Measurements from ENCODE around the gene FITM1.

FITM1 gene

DNA sequence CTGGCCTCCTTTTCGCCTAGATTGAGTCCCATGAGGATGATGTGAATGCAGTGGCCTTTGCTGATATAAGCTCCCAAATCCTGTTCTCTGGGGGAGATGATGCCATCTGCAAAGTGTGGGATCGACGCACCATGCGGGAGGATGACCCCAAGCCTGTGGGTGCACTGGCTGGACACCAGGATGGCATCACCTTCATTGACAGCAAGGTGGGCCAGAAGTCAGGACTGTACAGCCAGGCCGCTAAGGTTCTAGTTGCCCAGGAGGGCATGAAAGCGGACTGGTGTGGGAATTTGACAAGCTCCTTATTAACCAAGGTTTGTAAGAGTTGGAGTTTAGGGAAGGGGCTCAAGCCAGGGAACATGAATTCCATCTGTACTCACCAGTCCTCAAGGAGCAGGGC, 10.8 kb upstream of the FITM1 start:
- no peak for TF ChIP-seq EZH2 (optimal IDR thresholded peaks at IDR 0.05; ENCODE audit: low read depth, low read length)
- TF ChIP-seq EZH2phosphoT487 (IDR thresholded peaks at IDR 0.05; ENCODE audit: low read length): no peak
- no peaks in the 10 kb centered on the region for H3K4me1 ChIP-seq (ENCODE audit: low read length)

DNA sequence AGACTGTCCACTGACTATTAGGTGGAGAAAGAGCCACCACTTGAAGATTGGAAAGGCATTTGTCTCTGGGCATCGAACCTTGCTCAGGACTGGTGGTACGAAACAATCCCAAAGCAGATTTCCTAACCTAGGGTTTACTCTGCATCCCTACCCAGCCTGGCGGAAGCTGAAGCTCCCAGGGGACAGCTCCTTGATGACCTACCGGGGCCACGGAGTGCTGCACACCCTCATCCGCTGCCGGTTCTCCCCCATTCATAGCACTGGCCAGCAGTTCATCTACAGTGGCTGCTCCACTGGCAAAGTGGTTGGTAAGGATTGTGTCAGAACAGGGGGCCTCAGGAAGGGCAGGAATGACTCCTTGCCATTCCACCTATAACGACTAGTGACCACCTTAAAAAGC, 9.2 kb upstream of the FITM1 start:
- H3K9me2 ChIP-seq (replicated peaks; ENCODE audit: insufficient read depth, low read length): no peaks in the 10 kb centered on the region
- TF ChIP-seq EZH2 (optimal IDR thresholded peaks at IDR 0.05; ENCODE audit: low read depth, low read length) (no peak), EZH2phosphoT487 (IDR thresholded peaks at IDR 0.05; ENCODE audit: low read length) (no peak)
- TF ChIP-seq, protein P1, sequence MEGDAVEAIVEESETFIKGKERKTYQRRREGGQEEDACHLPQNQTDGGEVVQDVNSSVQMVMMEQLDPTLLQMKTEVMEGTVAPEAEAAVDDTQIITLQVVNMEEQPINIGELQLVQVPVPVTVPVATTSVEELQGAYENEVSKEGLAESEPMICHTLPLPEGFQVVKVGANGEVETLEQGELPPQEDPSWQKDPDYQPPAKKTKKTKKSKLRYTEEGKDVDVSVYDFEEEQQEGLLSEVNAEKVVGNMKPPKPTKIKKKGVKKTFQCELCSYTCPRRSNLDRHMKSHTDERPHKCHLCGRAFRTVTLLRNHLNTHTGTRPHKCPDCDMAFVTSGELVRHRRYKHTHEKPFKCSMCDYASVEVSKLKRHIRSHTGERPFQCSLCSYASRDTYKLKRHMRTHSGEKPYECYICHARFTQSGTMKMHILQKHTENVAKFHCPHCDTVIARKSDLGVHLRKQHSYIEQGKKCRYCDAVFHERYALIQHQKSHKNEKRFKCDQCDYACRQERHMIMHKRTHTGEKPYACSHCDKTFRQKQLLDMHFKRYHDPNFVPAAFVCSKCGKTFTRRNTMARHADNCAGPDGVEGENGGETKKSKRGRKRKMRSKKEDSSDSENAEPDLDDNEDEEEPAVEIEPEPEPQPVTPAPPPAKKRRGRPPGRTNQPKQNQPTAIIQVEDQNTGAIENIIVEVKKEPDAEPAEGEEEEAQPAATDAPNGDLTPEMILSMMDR (IDR thresholded peaks at IDR 0.05; ENCODE audit: low read length): no peak
- no peaks in the 10 kb centered on the region for H3K9me3 ChIP-seq (replicated peaks; ENCODE audit: insufficient read depth, low read length)
- no peaks in the 10 kb centered on the region for H3K4me1 ChIP-seq (ENCODE audit: low read length)
- no peak for DNase-seq
- H3K36me3 ChIP-seq (replicated peaks; ENCODE audit: insufficient read depth, low read length): no peaks in the 10 kb centered on the region
- no peaks in the 10 kb centered on the region for H4K20me1 ChIP-seq (ENCODE audit: insufficient read depth, low read length)
- no peak overlapping the region for H3K4me3 ChIP-seq (ENCODE audit: low read length)
- no peak overlapping the region for H3K4me2 ChIP-seq (ENCODE audit: low read depth, low read length)
- peaks cover 4% of the 10 kb centered on the region for H3K79me2 ChIP-seq (ENCODE audit: low read length)
- H3F3A ChIP-seq (ENCODE audit: insufficient read depth, low read length): no peaks in the 10 kb centered on the region
- H3K9ac ChIP-seq (ENCODE audit: low read length): no peak overlapping the region
- H3K27me3 ChIP-seq (replicated peaks; ENCODE audit: insufficient read depth, low read length): no peaks in the 10 kb centered on the region
- H3K27ac ChIP-seq (ENCODE audit: low read length): no peak overlapping the region
- no peak overlapping the region for H2AFZ ChIP-seq (ENCODE audit: low read length)

More for the DNA sequence above, 10.8 kb upstream of the FITM1 start:
- H3K4me2 ChIP-seq (ENCODE audit: low read depth, low read length): no peak overlapping the region
- no peaks in the 10 kb centered on the region for H3K9me3 ChIP-seq (replicated peaks; ENCODE audit: insufficient read depth, low read length)
- no peak overlapping the region for H2AFZ ChIP-seq (ENCODE audit: low read length)
- H3K27me3 ChIP-seq (replicated peaks; ENCODE audit: insufficient read depth, low read length): no peaks in the 10 kb centered on the region
- no peak overlapping the region for H3K4me3 ChIP-seq (ENCODE audit: low read length)
- peaks cover 13% of the 10 kb centered on the region for H3K79me2 ChIP-seq (ENCODE audit: low read length)
- DNase-seq: no peak
- no peaks in the 10 kb centered on the region for H3K9me2 ChIP-seq (replicated peaks; ENCODE audit: insufficient read depth, low read length)
- H3K36me3 ChIP-seq (replicated peaks; ENCODE audit: insufficient read depth, low read length): no peaks in the 10 kb centered on the region
- no peak overlapping the region for H3K27ac ChIP-seq (ENCODE audit: low read length)
- H3K9ac ChIP-seq (ENCODE audit: low read length): no peak overlapping the region
- no peaks in the 10 kb centered on the region for H3F3A ChIP-seq (ENCODE audit: insufficient read depth, low read length)
- H4K20me1 ChIP-seq (ENCODE audit: insufficient read depth, low read length): no peaks in the 10 kb centered on the region

DNA sequence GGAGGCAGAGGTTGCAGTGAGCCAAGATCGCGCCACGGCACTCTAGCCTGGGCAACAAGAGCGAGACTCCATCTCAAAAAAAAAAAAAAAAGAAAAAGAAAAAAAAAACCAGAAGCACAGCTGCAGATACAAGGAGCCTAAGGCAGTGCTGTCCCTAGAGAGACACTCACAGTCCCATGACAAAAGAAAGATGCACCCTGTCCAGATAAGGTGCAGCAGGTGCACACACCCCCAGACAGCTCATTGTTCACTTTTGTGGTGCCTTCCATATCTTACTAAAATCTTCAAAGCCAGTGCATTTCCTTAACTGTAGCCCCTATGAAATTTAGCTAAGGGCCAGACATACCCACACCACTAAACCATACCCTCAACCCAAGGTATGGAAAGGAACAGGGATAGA, 8.0 kb upstream of the FITM1 start:
- no peak overlapping the region for H3K27ac ChIP-seq (ENCODE audit: low read length)
- H3K4me3 ChIP-seq (ENCODE audit: low read length): no peak overlapping the region
- no peaks in the 10 kb centered on the region for H3K9me3 ChIP-seq (replicated peaks; ENCODE audit: insufficient read depth, low read length)
- no peaks in the 10 kb centered on the region for H3K36me3 ChIP-seq (replicated peaks; ENCODE audit: insufficient read depth, low read length)
- H3K9ac ChIP-seq (ENCODE audit: low read length): no peak overlapping the region
- no peaks in the 10 kb centered on the region for H3K79me2 ChIP-seq (ENCODE audit: low read length)
- TF ChIP-seq EZH2 (optimal IDR thresholded peaks at IDR 0.05; ENCODE audit: low read depth, low read length) (no peak), EZH2phosphoT487 (IDR thresholded peaks at IDR 0.05; ENCODE audit: low read length) (no peak)
- TF ChIP-seq, protein P1 (IDR thresholded peaks at IDR 0.05; ENCODE audit: low read length): no peak
- no peaks in the 10 kb centered on the region for H3K9me2 ChIP-seq (replicated peaks; ENCODE audit: insufficient read depth, low read length)
- H3K4me2 ChIP-seq (ENCODE audit: low read depth, low read length): no peak overlapping the region
- no peak overlapping the region for H2AFZ ChIP-seq (ENCODE audit: low read length)
- DNase-seq: no peak
- no peaks in the 10 kb centered on the region for H4K20me1 ChIP-seq (ENCODE audit: insufficient read depth, low read length)
- H3F3A ChIP-seq (ENCODE audit: insufficient read depth, low read length): no peaks in the 10 kb centered on the region
- H3K27me3 ChIP-seq (replicated peaks; ENCODE audit: insufficient read depth, low read length): no peaks in the 10 kb centered on the region
- no peaks in the 10 kb centered on the region for H3K4me1 ChIP-seq (ENCODE audit: low read length)

DNA sequence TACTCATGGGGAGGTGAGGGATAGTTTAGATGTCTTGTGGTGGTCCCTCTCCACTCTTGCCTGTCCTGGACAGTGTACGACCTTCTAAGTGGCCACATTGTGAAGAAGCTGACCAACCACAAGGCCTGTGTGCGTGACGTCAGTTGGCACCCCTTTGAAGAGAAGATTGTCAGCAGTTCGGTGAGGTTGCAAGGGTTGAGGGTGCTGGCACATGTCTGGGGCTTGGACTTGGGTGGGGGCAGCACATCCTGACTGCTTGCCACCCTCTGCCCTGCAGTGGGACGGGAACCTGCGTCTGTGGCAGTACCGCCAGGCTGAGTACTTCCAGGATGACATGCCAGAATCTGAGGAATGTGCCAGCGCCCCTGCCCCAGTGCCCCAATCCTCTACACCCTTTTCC, 7.6 kb upstream of the FITM1 start:
- no peak overlapping the region for H3K4me3 ChIP-seq (ENCODE audit: low read length)
- TF ChIP-seq EZH2 (optimal IDR thresholded peaks at IDR 0.05; ENCODE audit: low read depth, low read length) (no peak), EZH2phosphoT487 (IDR thresholded peaks at IDR 0.05; ENCODE audit: low read length) (no peak)
- TF ChIP-seq, protein P1 (IDR thresholded peaks at IDR 0.05; ENCODE audit: low read length): no peak
- H3K4me2 ChIP-seq (ENCODE audit: low read depth, low read length): no peak overlapping the region
- H3K4me1 ChIP-seq (ENCODE audit: low read length): no peaks in the 10 kb centered on the region
- H3K9ac ChIP-seq (ENCODE audit: low read length): no peak overlapping the region
- H3K27ac ChIP-seq (ENCODE audit: low read length): no peak overlapping the region
- no peaks in the 10 kb centered on the region for H3F3A ChIP-seq (ENCODE audit: insufficient read depth, low read length)
- DNase-seq: no peak
- H3K27me3 ChIP-seq (replicated peaks; ENCODE audit: insufficient read depth, low read length): no peaks in the 10 kb centered on the region
- H3K36me3 ChIP-seq (replicated peaks; ENCODE audit: insufficient read depth, low read length): no peaks in the 10 kb centered on the region
- H3K79me2 ChIP-seq (ENCODE audit: low read length): no peaks in the 10 kb centered on the region
- H4K20me1 ChIP-seq (ENCODE audit: insufficient read depth, low read length): no peaks in the 10 kb centered on the region
- H3K9me2 ChIP-seq (replicated peaks; ENCODE audit: insufficient read depth, low read length): no peaks in the 10 kb centered on the region
- H2AFZ ChIP-seq (ENCODE audit: low read length): no peak overlapping the region
- H3K9me3 ChIP-seq (replicated peaks; ENCODE audit: insufficient read depth, low read length): no peaks in the 10 kb centered on the region
